Stomach (tissue), 4 donors: Measurements from ENCODE around the gene KIAA1958.

Source experiments
- EP300 ChIP-seq: sonication (generic); formaldehyde crosslinking; IDR thresholded peaks from one replicate; pipeline ENCODE4 v1.6.1; 2017; ENCODE audit warnings: antibody characterized with exemption
- POLR2A ChIP-seq, 4 donors: fragments of 450-650 bp; IDR thresholded peaks; one replicate each; pipeline ENCODE4 v1.6.1; 2016; ENCODE audit warnings: antibody characterized with exemption in 4 of 4, control low read depth in 2 of 4, mild to moderate bottlenecking in 1 of 4, moderate library complexity in 1 of 4
- POLR2AphosphoS5 ChIP-seq, 3 donors: sonication (generic); formaldehyde crosslinking; IDR thresholded peaks; one replicate each; pipeline ENCODE4 v1.6.1; 2016; ENCODE audit warnings: antibody characterized with exemption in 3 of 3
- TF ChIP-seq, protein P1 (sequence below), 7 experiments: fragments of 450-650 bp in 4 of 7; fragments of 200-600 bp in 3 of 7; sonication (generic) in 3 of 7; IDR thresholded peaks; one replicate each; pipeline ENCODE4 v1.5.1; 2016 to 2019; ENCODE audit warnings: antibody characterized with exemption in 7 of 7, control low read depth in 2 of 7, mild to moderate bottlenecking in 1 of 7

DNA sequence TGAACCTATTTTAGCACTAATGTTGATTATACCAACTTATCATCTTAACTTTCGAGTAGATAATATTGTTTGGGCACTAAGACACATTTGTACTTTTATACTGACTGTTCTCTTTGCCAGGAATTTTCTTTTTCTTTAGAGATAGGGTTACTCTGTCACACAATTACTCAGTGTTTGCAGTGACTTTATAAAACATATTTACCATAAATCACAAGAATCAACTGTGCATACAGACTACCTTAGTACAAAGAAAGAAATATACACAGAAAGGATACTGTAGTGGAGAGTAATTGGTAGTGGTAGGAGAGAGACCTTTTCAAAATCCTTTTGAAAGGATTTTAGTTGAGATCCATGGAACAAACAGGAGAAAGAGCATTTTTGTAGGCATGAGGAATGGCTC is 40.3 kb downstream of the KIAA1958 start:
- TF ChIP-seq, protein P1, sequence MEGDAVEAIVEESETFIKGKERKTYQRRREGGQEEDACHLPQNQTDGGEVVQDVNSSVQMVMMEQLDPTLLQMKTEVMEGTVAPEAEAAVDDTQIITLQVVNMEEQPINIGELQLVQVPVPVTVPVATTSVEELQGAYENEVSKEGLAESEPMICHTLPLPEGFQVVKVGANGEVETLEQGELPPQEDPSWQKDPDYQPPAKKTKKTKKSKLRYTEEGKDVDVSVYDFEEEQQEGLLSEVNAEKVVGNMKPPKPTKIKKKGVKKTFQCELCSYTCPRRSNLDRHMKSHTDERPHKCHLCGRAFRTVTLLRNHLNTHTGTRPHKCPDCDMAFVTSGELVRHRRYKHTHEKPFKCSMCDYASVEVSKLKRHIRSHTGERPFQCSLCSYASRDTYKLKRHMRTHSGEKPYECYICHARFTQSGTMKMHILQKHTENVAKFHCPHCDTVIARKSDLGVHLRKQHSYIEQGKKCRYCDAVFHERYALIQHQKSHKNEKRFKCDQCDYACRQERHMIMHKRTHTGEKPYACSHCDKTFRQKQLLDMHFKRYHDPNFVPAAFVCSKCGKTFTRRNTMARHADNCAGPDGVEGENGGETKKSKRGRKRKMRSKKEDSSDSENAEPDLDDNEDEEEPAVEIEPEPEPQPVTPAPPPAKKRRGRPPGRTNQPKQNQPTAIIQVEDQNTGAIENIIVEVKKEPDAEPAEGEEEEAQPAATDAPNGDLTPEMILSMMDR (IDR thresholded peaks at IDR 0.05), result no peak
- TF ChIP-seq POLR2A (IDR thresholded peaks at IDR 0.05), result no peak
- TF ChIP-seq POLR2AphosphoS5 (IDR thresholded peaks at IDR 0.05), result no peak
- TF ChIP-seq EP300, result no peak
